Left ventricle myocardium inferior (tissue), 1 donor: ENCODE measurements around the gene POLR2L. TPM values are rescaled to one million over a fixed set of nuclear protein-coding genes. Genes with fewer than 3 reads are reported as not detected.

ENCODE experiments used
- DNase-seq: peaks from one replicate; pipeline ENCODE4 v3.0.0-alpha.2; 2020
- H3K27ac ChIP-seq: fragments of 200-600 bp; replicated peaks from 2 replicates; pipeline ENCODE4 v1.8.0; 2021
- H3K27me3 ChIP-seq: fragments of 200-600 bp; 2 replicates; pipeline ENCODE4 v1.8.0; 2021; ENCODE audit warnings: low read depth
- H3K36me3 ChIP-seq: fragments of 200-600 bp; 2 replicates; pipeline ENCODE4 v1.8.0; 2021
- H3K4me1 ChIP-seq: fragments of 200-600 bp; 2 replicates; pipeline ENCODE4 v1.8.0; 2021
- H3K4me3 ChIP-seq: fragments of 200-600 bp; 2 replicates; pipeline ENCODE4 v1.8.0; 2021; ENCODE audit warnings: mild to moderate bottlenecking, moderate library complexity
- H3K9me3 ChIP-seq: fragments of 200-600 bp; replicated peaks from 2 replicates; pipeline ENCODE4 v1.8.0; 2021
- intact Hi-C: fragments of 100-400 bp; cut with micrococcal nuclease; formaldehyde crosslinking; loops from one replicate; pipeline ENCODE4 v1.11.0; 2022
- total RNA-seq: library from RNA; stranded (reverse); fragmentation: NEBNext Ultra II Directional; extraction: Animal tissue kit (Norgen Biotek cat#: 25700); gene quantifications from one replicate; pipeline ENCODE4 v1.2.1, GENCODE V29; 2021
- TF ChIP-seq, protein P1 (sequence below): fragments of 200-600 bp; IDR thresholded peaks from 2 replicates; pipeline ENCODE4 v1.8.0; 2021; ENCODE audit warnings: antibody characterized with exemption, mild to moderate bottlenecking, borderline replicate concordance
- donor health status: DM: no; HTN: yes; CAD: no; lungs with severe emphysema.

POLR2L gene
- total RNA-seq, 1 donor from 2014 or later: 226 TPM

GRCh38 chr11:826227-826621 is 16.1 kb downstream of the POLR2L start:
- Histone ChIP-seq H3K27ac (peak overlapping the region; percentile 92), H3K36me3 (peaks cover 43% of the 10 kb centered on the region), H3K27me3 (no peaks in the 10 kb centered on the region), H3K4me1 (peaks cover 88% of the 10 kb centered on the region), H3K4me3 (peak overlapping the region; percentile 73), H3K9me3 (no peaks in the 10 kb centered on the region)
- TF ChIP-seq, protein P1, sequence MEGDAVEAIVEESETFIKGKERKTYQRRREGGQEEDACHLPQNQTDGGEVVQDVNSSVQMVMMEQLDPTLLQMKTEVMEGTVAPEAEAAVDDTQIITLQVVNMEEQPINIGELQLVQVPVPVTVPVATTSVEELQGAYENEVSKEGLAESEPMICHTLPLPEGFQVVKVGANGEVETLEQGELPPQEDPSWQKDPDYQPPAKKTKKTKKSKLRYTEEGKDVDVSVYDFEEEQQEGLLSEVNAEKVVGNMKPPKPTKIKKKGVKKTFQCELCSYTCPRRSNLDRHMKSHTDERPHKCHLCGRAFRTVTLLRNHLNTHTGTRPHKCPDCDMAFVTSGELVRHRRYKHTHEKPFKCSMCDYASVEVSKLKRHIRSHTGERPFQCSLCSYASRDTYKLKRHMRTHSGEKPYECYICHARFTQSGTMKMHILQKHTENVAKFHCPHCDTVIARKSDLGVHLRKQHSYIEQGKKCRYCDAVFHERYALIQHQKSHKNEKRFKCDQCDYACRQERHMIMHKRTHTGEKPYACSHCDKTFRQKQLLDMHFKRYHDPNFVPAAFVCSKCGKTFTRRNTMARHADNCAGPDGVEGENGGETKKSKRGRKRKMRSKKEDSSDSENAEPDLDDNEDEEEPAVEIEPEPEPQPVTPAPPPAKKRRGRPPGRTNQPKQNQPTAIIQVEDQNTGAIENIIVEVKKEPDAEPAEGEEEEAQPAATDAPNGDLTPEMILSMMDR: no peak
- no peak for DNase-seq
- intact Hi-C loops: no loop called here

- peaks cover 88% of the 10 kb centered on the region for H3K4me1 ChIP-seq
- no peaks in the 10 kb centered on the region for H3K27me3 ChIP-seq
- intact Hi-C loops: no loop called here
- H3K9me3 ChIP-seq: no peaks in the 10 kb centered on the region
- peak overlapping the region; percentile 92 for H3K27ac ChIP-seq
- H3K4me3 ChIP-seq: no peak overlapping the region
- TF ChIP-seq, protein P1: no peak
- DNase-seq: no peak
- H3K36me3 ChIP-seq: peaks cover 43% of the 10 kb centered on the region
Observed at GRCh38 chr11:825366-826226, 16.7 kb downstream of the POLR2L start.

- Histone ChIP-seq H3K36me3 (peaks cover 43% of the 10 kb centered on the region), H3K27me3 (no peaks in the 10 kb centered on the region), H3K4me1 (peaks cover 87% of the 10 kb centered on the region), H3K9me3 (no peaks in the 10 kb centered on the region), H3K27ac (no peak overlapping the region), H3K4me3 (no peak overlapping the region)
- TF ChIP-seq, protein P1: no peak
- no peak for DNase-seq
- intact Hi-C loops: no loop called here
Observed at GRCh38 chr11:824942-825341, 17.4 kb downstream of the POLR2L start.

DNA sequence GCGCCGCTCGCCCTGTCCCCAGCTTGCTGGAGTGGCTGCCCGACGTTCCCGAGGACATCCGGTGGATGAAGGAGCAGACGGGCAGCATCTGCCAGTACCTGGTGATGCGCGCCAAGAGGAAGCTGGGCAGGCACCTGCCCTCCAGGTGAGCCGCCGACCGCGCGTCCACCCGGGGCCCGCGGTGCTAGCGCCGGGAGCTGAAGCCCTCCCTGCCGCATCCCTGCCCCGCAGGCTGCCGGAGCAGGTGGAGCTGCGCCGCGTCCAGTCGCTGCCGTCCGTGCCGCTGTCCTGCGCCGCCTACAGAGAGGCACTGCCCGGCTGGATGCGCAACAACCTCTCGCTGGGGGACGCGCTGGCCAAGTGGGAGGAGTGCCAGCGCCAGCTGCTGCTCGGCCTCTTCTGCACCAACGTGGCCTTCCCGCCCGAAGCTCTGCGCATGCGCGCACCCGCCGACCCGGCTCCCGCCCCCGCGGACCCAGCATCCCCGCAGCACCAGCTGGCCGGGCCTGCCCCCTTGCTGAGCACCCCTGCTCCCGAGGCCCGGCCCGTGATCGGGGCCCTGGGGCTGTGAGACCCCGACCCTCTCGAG is 17.9 kb downstream of the POLR2L start:
- no peak for DNase-seq
- no peaks in the 10 kb centered on the region for H3K27me3 ChIP-seq

DNA sequence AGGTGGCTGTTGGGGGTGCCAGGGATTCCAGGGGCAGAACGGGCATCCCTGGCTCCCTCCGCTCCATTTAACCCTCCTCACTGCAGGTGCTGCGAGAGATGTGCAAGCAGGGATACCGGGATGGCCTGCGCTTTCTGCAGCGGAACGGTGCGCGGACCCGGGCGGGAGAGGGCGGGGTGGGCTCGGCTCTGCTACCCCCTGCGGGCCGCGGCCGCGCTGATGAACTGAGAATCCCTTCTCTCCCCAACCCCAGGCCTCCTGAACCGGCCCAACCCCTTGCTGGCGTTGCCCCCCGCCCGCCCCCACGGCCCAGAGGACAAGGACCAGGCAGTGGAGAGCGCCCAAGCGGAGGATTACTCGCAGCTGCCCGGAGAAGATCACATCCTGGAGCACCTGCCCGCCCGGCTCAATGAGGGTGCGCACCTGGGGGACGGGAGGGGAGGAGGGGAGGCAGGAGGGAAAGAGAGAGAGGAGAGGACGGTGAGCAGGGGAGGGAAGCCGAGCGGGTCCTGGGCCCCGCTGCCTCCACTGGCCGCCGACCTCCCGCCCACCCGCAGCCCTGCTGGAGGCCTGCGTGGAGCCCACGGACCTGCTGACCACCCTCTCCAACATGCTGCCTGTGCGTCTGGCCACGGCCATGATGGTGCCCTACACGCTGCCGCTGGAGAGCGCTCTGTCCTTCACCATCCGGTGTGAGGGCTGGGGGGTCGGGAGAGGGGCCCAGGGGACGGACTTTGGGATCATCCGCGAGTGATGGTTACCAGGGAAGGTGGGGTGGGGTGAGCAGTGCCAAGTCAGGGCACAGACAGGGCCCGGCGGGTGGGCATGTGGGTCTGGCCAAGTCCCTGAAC is 18.7 kb downstream of the POLR2L start:
- Histone ChIP-seq H3K36me3 (peaks cover 43% of the 10 kb centered on the region), H3K27me3 (no peaks in the 10 kb centered on the region), H3K4me3 (no peak overlapping the region), H3K4me1 (peaks cover 85% of the 10 kb centered on the region), H3K9me3 (no peaks in the 10 kb centered on the region), H3K27ac (no peak overlapping the region)
- TF ChIP-seq, protein P1: no peak
- DNase-seq: no peak
- intact Hi-C loops: no loop called here

More for the DNA sequence above, 17.9 kb downstream of the POLR2L start:
- no peak overlapping the region for H3K27ac ChIP-seq
- peaks cover 43% of the 10 kb centered on the region for H3K36me3 ChIP-seq
- TF ChIP-seq, protein P1: no peak
- H3K4me3 ChIP-seq: no peak overlapping the region
- H3K4me1 ChIP-seq: peaks cover 87% of the 10 kb centered on the region
- H3K9me3 ChIP-seq: no peaks in the 10 kb centered on the region
- intact Hi-C loops: no loop called here
